HG02678 (cell line): Measurements from ENCODE around the gene SH3BP2.
A peak's percentile ranks its signal among the peaks of the same experiment; 100 is the strongest.

Experiments used
- ATAC-seq: cut with Tn5 transposase; IDR thresholded peaks from one replicate; pipeline ENCODE4 v1.9.1; 2021; ENCODE audit warnings: mild to moderate bottlenecking, moderate library complexity; ENCODE audit not compliant: unreplicated experiment

SH3BP2 gene

DNA sequence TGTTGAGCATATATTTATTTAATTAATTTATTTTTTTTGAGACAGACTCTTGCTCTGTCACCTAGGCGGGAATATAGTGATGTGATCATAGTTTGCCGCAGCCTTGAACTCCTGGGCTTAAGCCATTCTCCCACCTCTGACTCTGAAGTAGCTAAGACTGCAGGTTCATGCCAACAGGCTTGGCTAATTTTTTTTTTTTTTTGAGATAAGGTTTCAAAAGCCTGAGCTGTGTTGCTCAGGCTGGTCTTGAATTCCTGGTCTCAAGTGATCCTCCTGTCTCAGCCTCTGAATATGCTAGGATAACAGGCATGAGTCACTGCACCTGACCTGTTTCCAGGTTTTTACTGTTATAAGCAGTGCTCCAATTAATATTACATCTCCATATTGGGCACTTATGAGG, 55.6 kb downstream of the SH3BP2 start:
- no peak for ATAC-seq

- no peak for ATAC-seq
Observed at GRCh38 chr4:2849267-2850152, 56.6 kb downstream of the SH3BP2 start.

- no peak for ATAC-seq
Observed at GRCh38 chr4:2850966-2851798, 58.3 kb downstream of the SH3BP2 start.

DNA sequence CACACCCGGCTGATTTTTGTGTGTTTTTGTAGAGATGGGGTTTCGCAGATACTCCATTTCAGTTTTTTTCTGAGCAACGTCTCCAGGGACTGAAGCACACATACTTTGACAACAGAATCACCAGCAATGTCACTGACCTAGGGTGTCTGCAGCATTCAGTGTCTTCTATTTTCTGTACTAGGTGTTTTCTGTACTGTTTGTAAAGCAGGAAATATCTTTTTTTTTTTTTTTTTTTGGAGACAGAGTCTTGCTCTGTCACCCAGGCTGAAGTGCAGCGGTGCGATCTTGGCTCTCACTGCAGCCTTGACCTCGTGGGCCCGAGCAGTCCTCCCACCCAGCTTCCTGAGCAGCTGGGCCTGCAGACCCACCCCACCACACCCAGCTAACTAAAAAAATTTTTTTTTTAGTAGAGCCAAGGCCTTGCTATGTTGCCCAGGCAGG, 59.6 kb downstream of the SH3BP2 start:
- ATAC-seq, result peak; percentile 64

GRCh38 chr4:2855584-2855983, 62.7 kb downstream of the SH3BP2 start:
- ATAC-seq, result no peak

DNA sequence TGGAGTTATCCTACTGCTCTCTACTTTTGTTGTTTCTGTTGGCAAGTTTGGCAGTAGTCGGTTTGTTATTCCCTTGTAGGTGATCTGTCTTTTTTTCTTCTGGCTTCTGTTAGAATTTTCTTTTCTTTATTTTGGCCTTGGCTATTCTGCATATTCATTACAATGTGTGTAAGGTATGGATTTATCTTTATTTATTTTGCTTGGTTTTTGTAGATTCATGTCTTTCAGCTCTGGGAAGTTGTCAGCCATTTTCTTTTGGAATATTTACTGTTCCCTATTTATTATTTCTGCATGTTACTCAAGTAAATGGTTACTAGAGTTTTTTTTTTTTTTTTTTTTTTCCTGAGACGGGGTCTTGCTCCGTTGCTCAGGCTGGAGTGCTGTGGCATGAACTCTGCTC, 63.4 kb downstream of the SH3BP2 start:
- ATAC-seq, result no peak

DNA sequence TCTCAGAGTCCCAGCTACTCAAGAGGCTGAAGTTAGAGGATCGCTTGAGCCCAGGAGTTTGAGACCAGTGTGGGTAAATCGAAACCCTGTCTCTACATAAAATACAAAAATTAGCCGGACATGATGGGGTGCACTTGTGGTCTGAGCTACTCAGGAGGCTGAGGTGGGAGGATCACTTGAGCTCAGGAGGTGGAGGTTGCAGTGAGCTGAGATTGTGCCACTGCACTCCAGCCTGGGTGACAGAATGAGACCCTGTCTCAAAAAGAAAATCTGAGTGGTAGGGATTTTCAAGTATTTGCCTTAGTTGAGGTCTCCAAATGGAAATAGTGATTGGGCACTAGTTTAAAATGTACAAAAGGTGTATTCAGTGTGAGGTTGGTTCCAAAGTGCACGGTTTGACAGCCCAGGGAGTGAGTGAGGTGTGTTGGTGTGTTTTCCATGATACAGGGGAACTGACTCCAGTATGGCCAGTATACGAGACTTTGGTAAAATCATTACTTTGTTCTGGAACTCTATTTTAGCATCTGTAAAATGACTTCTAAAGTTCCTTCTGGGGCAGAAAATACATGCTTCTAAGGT, 64.6 kb downstream of the SH3BP2 start:
- ATAC-seq, result no peak

DNA sequence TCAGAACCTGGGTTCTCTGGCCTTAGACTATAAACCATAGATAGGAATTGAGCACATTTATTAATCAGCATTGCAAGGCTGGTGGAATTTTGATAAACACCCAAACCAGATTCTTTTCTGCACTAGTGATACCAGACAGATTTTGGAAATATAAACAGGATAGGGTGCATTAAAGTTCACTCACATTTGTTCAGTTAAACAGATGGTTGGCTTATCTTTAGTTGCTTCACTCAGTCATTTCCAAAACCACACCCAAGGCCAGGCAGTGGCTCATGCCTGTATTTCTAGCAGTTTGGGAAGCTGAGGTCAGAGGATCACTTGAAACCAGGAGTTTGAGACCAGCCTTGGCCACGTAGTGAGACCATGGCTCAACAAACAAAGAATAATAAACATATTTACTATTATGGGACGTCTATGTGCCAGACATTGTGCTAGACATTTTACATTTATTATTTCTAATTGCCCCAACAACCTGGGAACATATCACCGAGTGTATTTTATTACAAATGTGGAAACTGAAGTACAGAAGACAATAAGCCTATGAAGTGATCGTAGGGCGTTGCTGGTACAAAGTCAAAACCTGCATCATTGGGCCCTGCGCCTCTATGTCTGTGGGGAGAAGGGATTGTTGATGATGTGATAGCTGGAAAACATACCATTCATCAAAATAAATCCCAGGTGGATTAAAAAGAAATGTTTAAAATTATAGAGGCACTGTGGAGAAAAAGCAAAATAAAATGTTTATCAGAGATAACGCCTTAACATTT, 65.7 kb downstream of the SH3BP2 start:
- no peak for ATAC-seq

GRCh38 chr4:2859514-2859913, 66.6 kb downstream of the SH3BP2 start:
- ATAC-seq, result no peak

DNA sequence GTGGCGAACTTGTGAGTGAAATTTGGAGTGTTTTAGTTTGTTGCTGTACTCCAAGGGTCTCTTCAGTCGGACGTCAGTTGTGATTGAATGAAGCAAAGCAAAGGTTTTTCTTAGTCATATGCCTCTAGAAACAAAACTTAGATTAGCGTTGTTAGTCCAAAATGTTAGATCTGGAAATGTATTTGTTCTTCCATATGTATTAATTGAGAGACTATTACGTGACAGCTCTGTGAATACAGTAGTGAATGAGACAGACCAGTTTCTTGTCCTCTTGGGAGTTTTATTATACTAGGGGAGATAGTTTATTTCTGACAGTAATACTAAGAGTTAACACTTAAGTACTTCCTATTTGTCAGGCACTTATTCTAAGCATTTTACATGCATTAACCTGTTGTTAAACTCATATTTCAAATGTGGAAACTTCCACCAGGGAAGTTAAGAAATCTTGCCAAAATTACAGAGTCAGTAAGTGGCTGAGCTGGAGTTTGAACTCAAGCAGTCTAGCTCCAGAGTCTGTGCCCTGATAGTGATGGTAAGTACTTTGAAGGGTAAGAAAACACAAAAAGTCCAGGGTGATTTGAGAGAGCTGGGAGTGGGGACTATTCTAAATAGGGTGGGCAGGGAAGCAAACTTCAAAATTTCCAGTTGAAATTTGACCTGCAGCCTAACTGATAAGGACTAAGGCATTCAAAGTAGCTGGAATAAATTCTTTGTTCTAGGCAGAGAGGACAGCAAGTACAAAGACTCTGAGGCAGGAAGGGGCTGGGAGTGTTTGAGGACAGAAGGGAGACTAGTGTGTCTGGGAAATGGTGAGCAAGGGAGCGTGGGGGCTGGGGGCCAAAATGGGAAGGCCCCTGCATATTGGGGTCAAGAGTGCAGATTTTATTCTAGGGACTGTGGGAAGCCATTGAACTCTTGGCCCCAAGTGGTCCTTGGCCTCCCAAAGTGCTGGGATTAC, 67.8 kb downstream of the SH3BP2 start:
- no peak for ATAC-seq

DNA sequence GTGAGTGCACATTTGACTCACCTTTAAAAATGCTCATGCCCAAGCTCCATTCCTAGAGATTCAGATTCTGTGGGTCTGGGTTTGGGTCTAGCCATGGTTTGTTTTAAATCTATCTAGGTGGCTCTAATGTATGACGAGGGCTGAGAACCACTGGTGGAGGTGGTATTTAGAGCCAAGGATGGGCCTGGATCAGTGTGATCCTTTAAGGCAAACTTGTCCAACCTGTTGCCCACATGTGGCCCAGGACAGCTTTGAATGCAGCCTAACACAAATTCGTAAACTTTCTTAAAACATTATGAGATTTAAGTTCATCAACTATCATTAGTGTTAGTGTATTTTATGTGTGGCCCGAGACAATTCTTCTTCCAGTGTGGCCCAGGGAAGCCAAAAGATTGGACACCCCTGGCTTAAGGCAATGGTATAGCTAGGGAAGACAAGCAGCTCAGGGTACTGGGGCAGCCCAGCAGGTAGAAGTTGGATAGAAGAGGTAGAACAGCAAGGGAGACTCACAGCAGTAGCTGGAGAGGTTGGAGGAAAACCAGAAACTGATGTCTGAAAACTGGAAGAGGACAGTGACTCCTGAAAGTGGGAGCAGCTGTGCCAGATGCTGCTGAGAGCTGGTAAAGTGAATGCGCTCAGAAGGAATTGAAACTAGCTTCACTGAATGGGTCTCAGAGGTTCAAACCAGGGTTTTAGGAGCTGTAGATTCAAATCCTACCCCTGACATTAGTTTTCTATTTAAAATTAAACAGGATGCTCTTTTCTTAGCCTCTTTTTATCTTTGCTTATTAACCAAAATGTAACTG, 68.9 kb downstream of the SH3BP2 start:
- no peak for ATAC-seq

GRCh38 chr4:2862528-2862927, 69.6 kb downstream of the SH3BP2 start:
- ATAC-seq, result no peak

DNA sequence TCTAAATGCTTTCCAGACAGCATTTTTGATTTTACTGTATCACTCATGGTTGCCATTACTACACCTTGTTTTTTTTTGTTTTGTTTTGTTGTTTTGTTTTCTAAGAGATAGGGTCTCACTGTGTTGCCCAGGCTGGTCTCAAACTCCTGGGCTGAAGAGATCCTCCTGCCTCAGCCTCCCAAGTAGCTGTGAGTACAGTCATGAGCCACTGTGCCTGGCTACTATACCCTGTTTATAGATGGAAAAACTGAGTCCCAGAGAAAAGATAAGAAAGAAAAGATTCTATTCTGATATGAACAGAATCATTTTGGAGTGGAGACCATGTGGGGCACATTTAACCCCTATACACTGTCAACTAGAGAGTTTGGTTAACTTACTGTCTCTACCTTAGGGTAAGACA, 70.8 kb downstream of the SH3BP2 start:
- no peak for ATAC-seq

DNA sequence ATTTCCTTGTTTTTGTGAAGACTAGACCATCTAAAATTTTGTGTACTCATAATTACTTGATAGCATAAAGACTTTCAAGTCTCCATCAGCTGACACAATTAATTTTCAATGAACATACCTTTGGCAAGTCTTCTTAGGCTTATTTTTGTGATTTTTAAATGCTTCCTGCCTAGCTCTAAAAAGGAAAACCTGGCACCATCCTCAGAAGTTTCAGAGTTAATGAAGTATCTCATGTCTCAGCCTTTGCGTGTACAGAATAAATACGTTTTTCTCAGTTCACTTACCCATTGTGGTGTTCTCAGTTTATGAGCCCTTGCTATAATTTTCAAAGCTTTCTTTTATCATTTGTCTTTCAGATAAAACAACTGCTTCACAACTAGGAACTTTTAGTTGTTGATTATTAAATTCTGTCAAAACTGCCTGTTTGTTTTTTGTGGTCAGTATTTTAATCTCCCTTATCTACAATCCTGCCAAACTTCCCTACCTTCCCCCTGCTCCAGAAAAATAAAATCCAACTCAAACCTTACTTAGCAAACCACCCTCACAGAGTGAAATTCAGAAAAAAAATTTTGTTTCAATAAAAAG, 72.4 kb downstream of the SH3BP2 start:
- no peak for ATAC-seq

- no peak for ATAC-seq
Observed at GRCh38 chr4:2866160-2866861, 73.4 kb downstream of the SH3BP2 start.

DNA sequence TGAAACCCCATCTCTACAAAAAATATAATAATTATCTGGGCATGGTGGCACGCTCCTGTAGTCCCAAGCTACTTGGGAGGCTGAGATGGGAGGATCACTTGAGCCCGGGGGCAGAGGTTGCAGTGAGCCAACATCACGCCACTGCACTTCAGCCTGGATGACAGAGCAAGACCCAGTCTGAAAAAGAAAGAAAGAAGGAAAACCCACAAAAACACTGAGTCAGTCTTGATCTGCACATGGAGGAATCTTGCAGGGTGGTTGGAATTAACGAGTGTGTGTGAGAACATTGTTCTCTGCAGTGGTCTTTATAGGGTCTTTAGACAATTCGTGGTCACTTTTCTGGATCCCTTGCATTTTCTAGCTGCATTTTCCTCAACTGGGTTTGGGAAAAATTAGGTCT, 74.0 kb downstream of the SH3BP2 start:
- ATAC-seq, result no peak

DNA sequence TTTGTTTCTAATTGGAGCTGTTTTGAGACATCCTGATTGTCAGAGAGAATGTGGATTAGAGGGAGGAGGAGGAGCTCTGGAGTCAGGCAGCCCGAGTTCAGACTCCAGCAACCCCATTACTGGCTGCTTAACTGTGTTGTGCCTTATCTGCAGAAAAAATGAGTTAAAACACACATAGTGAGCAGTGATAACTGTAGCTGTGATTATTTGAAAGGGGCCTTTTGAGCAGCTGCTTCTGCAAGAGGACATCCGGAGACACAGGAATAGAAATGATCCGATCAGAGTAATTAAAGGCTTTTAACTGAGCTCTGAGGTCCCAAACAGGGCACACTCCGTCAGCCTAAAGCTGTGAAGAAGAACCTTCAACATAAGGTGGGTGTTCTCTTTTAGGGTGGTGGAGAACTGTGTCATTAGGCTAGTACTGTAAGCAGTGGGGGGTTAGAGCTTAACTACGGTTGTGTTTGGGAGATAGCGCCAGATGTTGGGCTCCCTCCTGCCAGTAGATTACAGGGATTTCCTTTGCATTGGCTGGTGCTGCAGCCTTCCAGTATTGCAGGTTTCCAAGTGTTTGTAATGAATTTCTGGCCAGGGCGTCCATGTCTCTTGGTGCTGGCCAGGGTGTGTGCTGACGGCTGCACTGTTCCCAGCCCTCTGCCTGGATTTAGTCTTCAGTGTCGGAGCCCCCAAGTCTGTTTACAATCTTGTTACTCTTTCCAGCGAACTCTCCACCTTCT, 75.0 kb downstream of the SH3BP2 start:
- ATAC-seq, result no peak
